Measurements from ENCODE around the gene HPS1.

Gene HPS1

GRCh38 chr10:98411166-98411565 lies 35.6 kb downstream of the HPS1 start:
- DNase-seq, result no peak

GRCh38 chr10:98410759-98411158 lies 36.0 kb downstream of the HPS1 start:
- DNase-seq, result no peak

- DNase-seq, result no peak
These were observed 36.5 kb downstream of the HPS1 start for GRCh38 chr10:98410135-98410743.

- no peak for DNase-seq
These were observed 37.9 kb downstream of the HPS1 start for GRCh38 chr10:98408799-98409198.

- no peak for DNase-seq
These were observed 38.9 kb downstream of the HPS1 start for GRCh38 chr10:98407744-98408241.

GRCh38 chr10:98407017-98407743 lies 39.6 kb downstream of the HPS1 start:
- DNase-seq, result no peak

GRCh38 chr10:98405422-98405821 lies 41.3 kb downstream of the HPS1 start:
- no peak for DNase-seq

- DNase-seq, result peak; percentile 78
These were observed 42.0 kb downstream of the HPS1 start for GRCh38 chr10:98404571-98405359.

GRCh38 chr10:98403812-98404504 lies 42.8 kb downstream of the HPS1 start:
- DNase-seq, result no peak

- DNase-seq, result no peak
These were observed 43.6 kb downstream of the HPS1 start for GRCh38 chr10:98402931-98403718.

GRCh38 chr10:98402478-98402877 lies 44.3 kb downstream of the HPS1 start:
- no peak for DNase-seq

- peak; percentile 27 for DNase-seq
These were observed 46.3 kb downstream of the HPS1 start for GRCh38 chr10:98400482-98400881.

- no peak for DNase-seq
These were observed 47.0 kb downstream of the HPS1 start for GRCh38 chr10:98399784-98400183.

- DNase-seq, result no peak
These were observed 49.6 kb downstream of the HPS1 start for GRCh38 chr10:98397089-98397600.

- no peak for DNase-seq
These were observed 50.4 kb downstream of the HPS1 start for GRCh38 chr10:98396096-98397063.

- no peak for DNase-seq
These were observed 51.8 kb downstream of the HPS1 start for GRCh38 chr10:98394851-98395440.

GRCh38 chr10:98391578-98391991 lies 55.1 kb downstream of the HPS1 start:
- DNase-seq, result peak; percentile 36

- DNase-seq, result peak; percentile 46
These were observed 55.7 kb downstream of the HPS1 start for GRCh38 chr10:98391065-98391464.

GRCh38 chr10:98390406-98390805 lies 56.3 kb downstream of the HPS1 start:
- no peak for DNase-seq

- no peak for DNase-seq
These were observed 57.3 kb downstream of the HPS1 start for GRCh38 chr10:98389398-98389797.
